GM21619 (cell line): ENCODE data around the gene CCDC7.
"Not testable (repeated sequence)": the region's sequence is repeated elsewhere in the genome, so short reads cannot be mapped to it uniquely, and the experiment has no call there.

Source experiments
- ATAC-seq: cut with Tn5 transposase; IDR thresholded peaks from one replicate; pipeline ENCODE4 v1.9.1; 2021; ENCODE audit not compliant: unreplicated experiment

The CCDC7 gene

GRCh38 chr10:32548208-32548607 is 102.3 kb downstream of the CCDC7 start:
- no peak for ATAC-seq

GRCh38 chr10:32556783-32557395 is 110.9 kb downstream of the CCDC7 start:
- ATAC-seq: no peak

GRCh38 chr10:32562695-32563094 is 116.8 kb downstream of the CCDC7 start:
- not testable (repeated sequence) for ATAC-seq

- ATAC-seq: no peak
Observed at GRCh38 chr10:32577448-32577847, 131.5 kb downstream of the CCDC7 start.

- ATAC-seq: no peak
Observed at GRCh38 chr10:32582946-32583345, 137.0 kb downstream of the CCDC7 start.

- ATAC-seq: not testable (repeated sequence)
Observed at GRCh38 chr10:32598022-32598421, 152.1 kb downstream of the CCDC7 start.

- ATAC-seq: no peak
Observed at GRCh38 chr10:32600317-32600716, 154.4 kb downstream of the CCDC7 start.

- not testable (repeated sequence) for ATAC-seq
Observed at GRCh38 chr10:32601562-32601961, 155.6 kb downstream of the CCDC7 start.

- no peak for ATAC-seq
Observed at GRCh38 chr10:32605787-32606186, 159.8 kb downstream of the CCDC7 start.

GRCh38 chr10:32610543-32610942 is 164.6 kb downstream of the CCDC7 start:
- ATAC-seq: not testable (repeated sequence)

GRCh38 chr10:32616438-32616837 is 170.5 kb downstream of the CCDC7 start:
- no peak for ATAC-seq

GRCh38 chr10:32618482-32618881 is 172.5 kb downstream of the CCDC7 start:
- no peak for ATAC-seq

- ATAC-seq: no peak
Observed at GRCh38 chr10:32621969-32622368, 176.0 kb downstream of the CCDC7 start.

- ATAC-seq: no peak
Observed at GRCh38 chr10:32622409-32622808, 176.5 kb downstream of the CCDC7 start.

GRCh38 chr10:32627183-32627582 is 181.2 kb downstream of the CCDC7 start:
- no peak for ATAC-seq

GRCh38 chr10:32629910-32630309 is 184.0 kb downstream of the CCDC7 start:
- ATAC-seq: no peak

GRCh38 chr10:32646535-32646934 is 200.6 kb downstream of the CCDC7 start:
- no peak for ATAC-seq

GRCh38 chr10:32650246-32650655 is 204.3 kb downstream of the CCDC7 start:
- ATAC-seq: peak; percentile 71

GRCh38 chr10:32657430-32657829 is 211.5 kb downstream of the CCDC7 start:
- ATAC-seq: not testable (repeated sequence)

GRCh38 chr10:32661346-32661745 is 215.4 kb downstream of the CCDC7 start:
- ATAC-seq: no peak

GRCh38 chr10:32680803-32681557 is 235.0 kb downstream of the CCDC7 start:
- ATAC-seq: no peak

GRCh38 chr10:32684291-32684690 is 238.4 kb downstream of the CCDC7 start:
- ATAC-seq: no peak

- no peak for ATAC-seq
Observed at GRCh38 chr10:32687116-32687515, 241.2 kb downstream of the CCDC7 start.
